HepG2 (cell line): ENCODE results near the gene STK39. TPM values are rescaled to one million over a fixed set of nuclear protein-coding genes. Genes with fewer than 3 reads are reported as not detected.
A peak's percentile ranks its signal among the peaks of the same experiment; 100 is the strongest.

Experiments
- ATAC-seq: fragments of 200-7000 bp; cut with Tn5 transposase; 3 replicates; pipeline ENCODE4 v1.9.1; 2020; ENCODE audit warnings: mild to moderate bottlenecking, moderate library complexity
- BruUV-seq: library from RNA; stranded (reverse); fragments of 400-500 nt; replicated peaks from 2 replicates; lab custom pipeline; 2021; lab: Mats Ljungman, UMichigan
- CTCF ChIA-PET: fragments of 300-600 bp; formaldehyde crosslinking; extraction: SDS; loops from one replicate; lab custom pipeline; 2021; ENCODE audit warnings: low total read pairs, inconsistent platforms, low intra/inter-chr PET ratio; lab: Yijun Ruan, JAX
- POLR2A ChIA-PET: fragments of 350-600 bp; sonication (Branson Sonifier 250); formaldehyde crosslinking; loops from one replicate; lab custom pipeline; 2020; ENCODE audit warnings: antibody characterized with exemption, inconsistent platforms; lab: Yijun Ruan, JAX
- DNase-seq: peaks from one replicate; pipeline ENCODE4 v3.0.0-alpha.2; 2015; ENCODE audit warnings: low spot score
- FAIRE-seq: peaks from 3 replicates; lab custom pipeline; 2011; peaks lifted over from hg19 to GRCh38; lab: Jason Lieb, UNC
- H2AFZ ChIP-seq: one replicate; pipeline ENCODE4 v1.6.1; 2011; ENCODE audit warnings: low read length, inconsistent platforms
- H3K27ac ChIP-seq: fragments of 300-600 bp; 3 replicates; pipeline ENCODE4 v1.8.0; 2011; ENCODE audit warnings: mixed run types, mild to moderate bottlenecking, mixed read lengths, low read length, inconsistent platforms; ENCODE audit not compliant: insufficient read depth; ENCODE audit errors: extremely low read length
- H3K27me3 ChIP-seq, 2 experiments: fragments of 200-600 bp in 1 of 2; 2 replicates in 1 of 2; 3 replicates in 1 of 2; pipeline versions ENCODE4 v1.6.0 to v1.8.0; 2011; ENCODE audit warnings: low read length in 2 of 2, mild to moderate bottlenecking in 2 of 2, moderate library complexity in 2 of 2, inconsistent platforms in 1 of 2; ENCODE audit not compliant: insufficient read depth in 2 of 2, control insufficient read depth in 1 of 2
- H3K36me3 ChIP-seq, 2 experiments: fragments of 200-600 bp in 1 of 2; replicated peaks in 1 of 2; 2 replicates in 1 of 2; 3 replicates in 1 of 2; pipeline versions ENCODE4 v1.5.1 to v1.8.0; 2011; ENCODE audit warnings: low read length in 2 of 2, inconsistent platforms in 1 of 2; ENCODE audit not compliant: insufficient read depth in 2 of 2, control insufficient read depth in 1 of 2
- H3K4me1 ChIP-seq: 2 replicates; pipeline ENCODE4 v1.5.1; 2012; ENCODE audit warnings: low read length, inconsistent platforms; ENCODE audit not compliant: insufficient read depth
- H3K4me2 ChIP-seq: 2 replicates; pipeline ENCODE4 v1.6.0; 2011; ENCODE audit warnings: low read depth, low read length, inconsistent platforms
- H3K4me3 ChIP-seq, 3 experiments: fragments of 200-600 bp in 1 of 3; sonication (generic), shearing (Covaris generic) in 1 of 3; replicated peaks in 1 of 3; 2 replicates each; pipeline ENCODE4 v1.5.1; 2011 to 2016; ENCODE audit warnings: low read length in 3 of 3, inconsistent platforms in 2 of 3, low read depth in 2 of 3, mild to moderate bottlenecking in 2 of 3, control low read depth in 1 of 3, mixed read lengths in 1 of 3; ENCODE audit not compliant: insufficient read depth in 1 of 3
- H3K79me2 ChIP-seq: one replicate; pipeline ENCODE4 v1.6.1; 2011; ENCODE audit warnings: low read length, inconsistent platforms; ENCODE audit not compliant: insufficient read depth
- H3K9ac ChIP-seq: 2 replicates; pipeline ENCODE4 v1.6.0; 2011; ENCODE audit warnings: mild to moderate bottlenecking, low read depth, low read length, inconsistent platforms; ENCODE audit not compliant: insufficient read depth
- H3K9me3 ChIP-seq: 2 replicates; pipeline ENCODE4 v1.5.1; 2012; ENCODE audit warnings: mild to moderate bottlenecking, low read length
- H4K20me1 ChIP-seq: 2 replicates; pipeline ENCODE4 v1.6.0; 2011; ENCODE audit warnings: inconsistent platforms, mild to moderate bottlenecking, low read length, moderate library complexity; ENCODE audit not compliant: insufficient read depth
- CEBPB ChIP-seq: IDR thresholded peaks from 2 replicates; pipeline ENCODE4 v1.6.1; 2011; ENCODE audit warnings: low read depth, low read length, improper control_type of control experiment, borderline replicate concordance
- CEBPG ChIP-seq: IDR thresholded peaks from 2 replicates; pipeline ENCODE4 v1.6.1; 2016
- DNMT3B ChIP-seq: conservative IDR thresholded peaks from 2 replicates; pipeline ENCODE4 v1.6.1; 2016; ENCODE audit warnings: missing biosample characterization, control low read depth
- HMG20B ChIP-seq: conservative IDR thresholded peaks from 2 replicates; pipeline ENCODE4 v1.6.1; 2016; ENCODE audit warnings: missing genetic modification reagents, missing compliant biosample characterization
- SOX13 ChIP-seq, 3 experiments: fragments of 450-650 bp in 1 of 3; sonication (generic) in 1 of 3; formaldehyde crosslinking in 1 of 3; IDR thresholded peaks in 2 of 3; conservative IDR thresholded peaks in 1 of 3; 2 replicates each; pipeline versions ENCODE4 v1.5.0 to v1.6.1; 2016 to 2020; ENCODE audit warnings: antibody characterized with exemption in 1 of 3, mild to moderate bottlenecking in 1 of 3, missing compliant biosample characterization in 1 of 3, missing genetic modification reagents in 1 of 3, moderate library complexity in 1 of 3
- TBX2 ChIP-seq: sonication (generic); formaldehyde crosslinking; IDR thresholded peaks from 2 replicates; pipeline ENCODE4 v1.5.0; 2020; ENCODE audit warnings: missing genetic modification reagents, mild to moderate bottlenecking, borderline replicate concordance
- ZBTB38 ChIP-seq: sonication (generic); formaldehyde crosslinking; IDR thresholded peaks from 2 replicates; pipeline ENCODE4 v1.5.1; 2020; ENCODE audit warnings: mild to moderate bottlenecking, missing genetic modification reagents
- ZNF136 ChIP-seq: sonication (generic); formaldehyde crosslinking; IDR thresholded peaks from 2 replicates; pipeline ENCODE4 v1.8.1; 2022; ENCODE audit warnings: low read depth, mild to moderate bottlenecking, moderate library complexity, missing genetic modification reagents
- ZNF317 ChIP-seq: sonication (generic); formaldehyde crosslinking; IDR thresholded peaks from 2 replicates; pipeline ENCODE4 v1.5.0; 2020; ENCODE audit warnings: mild to moderate bottlenecking, missing genetic modification reagents
- ZNF331 ChIP-seq: sonication (generic); formaldehyde crosslinking; IDR thresholded peaks from 2 replicates; pipeline ENCODE4 v1.4.0; 2020; ENCODE audit warnings: missing genetic modification reagents
- ZNF468 ChIP-seq: sonication (generic); formaldehyde crosslinking; IDR thresholded peaks from 2 replicates; pipeline ENCODE4 v1.8.0; 2022; ENCODE audit warnings: mild to moderate bottlenecking, moderate library complexity, missing genetic modification reagents
- WGBS: methylation state at CpG from one replicate; pipeline ENCODE4 v1.1.6; 2017; ENCODE audit warnings: low lambda C conversion rate; 5-methylcytosine and 5-hydroxymethylcytosine counted together
- in situ Hi-C: cut with HindIII; loops from 2 replicates; pipeline ENCODE4 v1.10.0; 2017; ENCODE audit warnings: low pct_unique_long_range_greater_than_20kb; ENCODE audit not compliant: extremely low pct_ligation_motif_present
- intact Hi-C: fragments of 100-400 bp; cut with micrococcal nuclease; formaldehyde crosslinking; loops from one replicate; pipeline ENCODE4 v1.10.0; 2022; ENCODE audit not compliant: unreplicated experiment
- polyA plus RNA-seq, 8 experiments: library from polyadenylated mRNA; depleted of rRNA in 3 of 8; stranded (reverse) in 7 of 8; unstranded in 1 of 8; fragments of >200 nt; fragmentation: Illumina TruSeq in 4 of 8; extraction: Trizol in 4 of 8; gene quantifications; 2 replicates each; pipeline versions ENCODE4 v1.2.1 to v1.2.3, GENCODE V29; 2011 to 2016; ENCODE audit warnings: low read depth in 4 of 8, missing spikeins in 1 of 8, mixed read lengths in 1 of 8; ENCODE audit not compliant: insufficient read depth in 1 of 8
- total RNA-seq, 5 experiments: library from RNA; depleted of rRNA; stranded (reverse); fragments of >200 nt; fragmentation: Illumina TruSeq; extraction: Trizol; gene quantifications; 2 replicates each; pipeline ENCODE4 v1.2.3, GENCODE V29; 2016; ENCODE audit warnings: low read depth in 1 of 5

STK39 gene
- total and polyA plus RNA-seq, 2 of the 13 experiments (the other 11 are each of a cell fraction or from before 2014, with no cell fraction given), result 27.3 to 38.4 TPM

GRCh38 chr2:168245074-168245825 is 2.1 kb downstream of the STK39 start:
- no peaks in the 10 kb centered on the region for H3K9me3 ChIP-seq
- intact Hi-C loops, result loop anchor here (2.0 to 5.0 kb wide), 2 partner anchors 47 to 108 kb away; no protein-coding TSS in a partner anchor
- peak overlapping the region; percentile 21 for H3K27ac ChIP-seq
- no peaks in the 10 kb centered on the region for H3K27me3 ChIP-seq
- FAIRE-seq (no peak), ATAC-seq (no peak)
- H3K36me3 ChIP-seq, result peaks cover 2 to 12% of the 10 kb centered on the region in 2 experiments; a peak in 3 of 5 replicates
- TF ChIP-seq SOX13 (IDR thresholded peaks at IDR 0.05) (no peak), SOX13 (CRISPR knock-in tag; conservative IDR thresholded peaks at IDR 0.05 in 1 of 2, IDR thresholded peaks at IDR 0.05 in 1 of 2) (0 out of 4 replicates have a peak, but pooled peaks of 1 of the 2 experiments have one; percentile 17), ZNF136 (peak; percentile 21; the same call in 1 of the 2 replicates), HMG20B (CRISPR knock-in tag) (no peak), DNMT3B (0 out of 2 replicates have a peak, but pooled peaks have one; percentile 29), CEBPB (peak; percentile 83), ZNF317 (peak; percentile 96), ZBTB38 (CRISPR knock-in tag) (peak; percentile 93), ZNF468 (CRISPR knock-in tag) (no peak), ZNF331 (no peak), CEBPG (peak; percentile 49; the same call in 1 of the 2 replicates), TBX2 (CRISPR knock-in tag) (0 out of 2 replicates have a peak, but pooled peaks have one; percentile 23)
- TF ChIP-seq, all 625 proteins: peak for 8
- Histone ChIP-seq H3K4me3 (peak overlapping the region; percentile 11 to 65 (median 56); a peak in 5 of 6 replicates), H3K79me2 (peaks cover 58% of the 10 kb centered on the region), H4K20me1 (no peaks in the 10 kb centered on the region; the same call in 1 of the 2 replicates), H3K9ac (peak overlapping the region; percentile 87), H2AFZ (no peak overlapping the region), H3K4me1 (peaks cover 66% of the 10 kb centered on the region), H3K4me2 (peak overlapping the region; percentile 94)
- ChIA-PET CTCF (no interaction called here), POLR2A (interaction anchor here (1.1 kb wide), 1 partner anchor 55 kb away, joined by 4 read pairs; no protein-coding TSS in a partner anchor)
- no peak for DNase-seq
- BruUV-seq, result no TSS peak
- 85% methylated on average over 7 of the region's 7 CpGs for WGBS
- in situ Hi-C loops, result loop anchor here (5.0 kb wide), 1 partner anchor 93 kb away; no protein-coding TSS in a partner anchor
